ENCODE data around the gene KHDC4. TPM values are rescaled to one million over a fixed set of nuclear protein-coding genes. Genes with fewer than 3 reads are reported as not detected.
"Not testable (repeated sequence)": the region's sequence is repeated elsewhere in the genome, so short reads cannot be mapped to it uniquely, and the experiment has no call there.

The KHDC4 gene
- total RNA-seq, 1 donor from 2014 or later: 22.0 TPM

DNA sequence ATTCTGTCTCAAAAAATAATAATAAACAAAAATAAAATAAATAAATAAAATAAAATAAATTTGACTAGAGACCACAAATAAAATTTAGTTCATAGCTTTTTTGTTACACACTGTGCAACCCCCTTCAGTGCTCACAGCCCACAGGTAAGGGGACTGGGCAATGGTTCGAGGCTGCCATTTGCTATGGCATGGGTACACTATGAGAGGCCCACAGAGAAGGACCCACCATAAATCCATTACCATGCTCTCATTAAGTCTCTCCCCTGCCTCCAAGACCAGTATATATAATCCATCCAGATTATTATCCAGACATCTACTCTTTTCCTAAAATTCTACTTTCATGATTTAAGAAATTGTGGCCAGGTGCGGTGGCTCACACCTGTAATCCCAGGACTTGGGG, 14.4 kb downstream of the KHDC4 start:
- ATAC-seq (no peak), DNase-seq (ENCODE audit: missing footprints) (no peak)
- intact Hi-C loops (cut with DNase I): loop anchor here (5.0 to 10.0 kb wide), 2 partner anchors 105 to 162 kb away; no protein-coding TSS in a partner anchor

DNA sequence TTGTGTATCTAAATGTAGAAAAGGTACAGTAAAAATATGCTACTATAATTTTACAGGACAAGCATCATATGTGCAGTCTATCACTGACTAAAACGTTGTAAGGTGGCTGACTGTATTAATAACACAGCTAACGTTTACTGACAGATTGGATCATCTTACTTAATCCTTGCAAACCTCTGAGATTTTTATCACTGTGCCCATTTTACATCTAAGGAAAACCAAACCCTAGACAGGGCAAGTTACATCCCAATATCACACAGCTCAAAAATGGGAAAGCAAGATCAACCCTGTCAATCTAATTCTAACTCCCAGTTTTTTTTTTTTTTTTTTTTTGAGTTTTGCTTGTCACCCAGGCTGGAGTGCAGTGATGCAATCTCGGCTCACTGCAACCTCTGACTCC, 15.6 kb downstream of the KHDC4 start:
- ATAC-seq: no peak
- no peak for DNase-seq (ENCODE audit: missing footprints)
- intact Hi-C loops (cut with DNase I): loop anchor here (5.0 to 10.0 kb wide), 2 partner anchors 104 to 161 kb away; no protein-coding TSS in a partner anchor

DNA sequence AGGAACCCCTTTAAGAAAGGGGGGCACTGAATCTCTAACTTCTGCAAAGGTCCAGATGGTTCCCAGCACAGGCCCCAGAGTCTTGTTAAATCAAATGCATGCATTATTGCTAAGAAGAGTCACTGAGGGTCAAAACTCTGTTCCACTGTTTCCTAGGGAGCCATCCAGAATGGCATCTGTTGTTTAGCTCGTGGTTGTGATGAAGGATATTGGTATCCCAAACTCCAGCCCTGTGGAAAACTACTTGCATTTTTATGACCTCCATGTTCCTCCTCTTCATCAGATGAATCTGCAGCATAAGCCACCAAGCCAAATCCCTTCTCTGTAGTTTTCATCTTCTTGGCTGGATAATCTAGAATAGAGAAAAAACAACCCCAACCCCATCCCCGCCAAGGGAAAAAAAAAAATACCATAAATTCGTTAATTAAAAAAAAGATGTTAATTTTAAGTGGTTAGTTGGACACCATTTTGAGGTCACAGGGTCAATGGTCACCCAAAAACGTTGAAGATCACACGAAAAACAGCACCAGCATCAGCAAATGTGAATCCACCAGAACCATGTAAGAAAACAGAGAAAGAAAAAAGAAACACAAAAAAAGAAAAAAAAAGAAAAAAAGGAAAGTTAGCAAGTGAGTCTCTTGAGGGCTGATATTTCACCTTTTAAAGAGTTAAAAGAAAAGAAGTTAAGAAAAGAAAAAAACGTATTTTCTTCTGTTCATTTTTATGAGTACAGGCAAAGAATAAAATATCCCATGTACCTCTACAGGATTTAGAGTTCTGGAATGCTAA, 20.1 kb downstream of the KHDC4 start:
- no peak for ATAC-seq
- intact Hi-C loops (cut with DNase I): loop anchor here (5.0 to 10.0 kb wide), 2 partner anchors 57 to 99 kb away; partner anchors contain the start of genes GON4L and SYT11

DNA sequence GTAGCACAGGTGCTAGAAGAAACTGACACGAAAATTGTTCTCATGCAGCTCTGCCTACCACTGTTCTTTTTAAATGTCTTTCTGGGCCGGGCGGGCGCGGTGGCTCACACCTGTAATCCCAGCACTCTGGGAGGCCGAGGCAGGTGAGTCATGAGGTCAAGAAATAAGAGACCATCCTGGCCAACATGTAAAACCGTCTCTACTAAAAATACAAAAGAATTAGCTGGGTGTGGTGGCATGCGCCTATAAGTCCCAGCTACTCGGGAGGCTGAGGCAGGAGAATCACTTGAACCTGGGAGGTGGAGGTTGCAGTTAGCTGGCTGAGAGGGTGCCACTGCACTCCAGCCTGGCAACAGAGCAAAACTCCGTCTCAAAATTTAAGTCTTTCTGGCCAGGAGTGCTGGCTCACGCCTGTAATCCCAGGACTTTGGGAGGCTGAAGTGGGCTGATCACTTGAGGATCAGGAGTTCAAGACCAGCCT, 22.1 kb downstream of the KHDC4 start:
- ATAC-seq: no peak
- no peak for DNase-seq (ENCODE audit: missing footprints)
- intact Hi-C loops (cut with DNase I): loop anchor here (5.0 to 10.0 kb wide), 2 partner anchors 55 to 97 kb away; partner anchors contain the start of genes GON4L and SYT11

More for the DNA sequence above, 20.1 kb downstream of the KHDC4 start:
- DNase-seq (ENCODE audit: missing footprints): no peak

DNA sequence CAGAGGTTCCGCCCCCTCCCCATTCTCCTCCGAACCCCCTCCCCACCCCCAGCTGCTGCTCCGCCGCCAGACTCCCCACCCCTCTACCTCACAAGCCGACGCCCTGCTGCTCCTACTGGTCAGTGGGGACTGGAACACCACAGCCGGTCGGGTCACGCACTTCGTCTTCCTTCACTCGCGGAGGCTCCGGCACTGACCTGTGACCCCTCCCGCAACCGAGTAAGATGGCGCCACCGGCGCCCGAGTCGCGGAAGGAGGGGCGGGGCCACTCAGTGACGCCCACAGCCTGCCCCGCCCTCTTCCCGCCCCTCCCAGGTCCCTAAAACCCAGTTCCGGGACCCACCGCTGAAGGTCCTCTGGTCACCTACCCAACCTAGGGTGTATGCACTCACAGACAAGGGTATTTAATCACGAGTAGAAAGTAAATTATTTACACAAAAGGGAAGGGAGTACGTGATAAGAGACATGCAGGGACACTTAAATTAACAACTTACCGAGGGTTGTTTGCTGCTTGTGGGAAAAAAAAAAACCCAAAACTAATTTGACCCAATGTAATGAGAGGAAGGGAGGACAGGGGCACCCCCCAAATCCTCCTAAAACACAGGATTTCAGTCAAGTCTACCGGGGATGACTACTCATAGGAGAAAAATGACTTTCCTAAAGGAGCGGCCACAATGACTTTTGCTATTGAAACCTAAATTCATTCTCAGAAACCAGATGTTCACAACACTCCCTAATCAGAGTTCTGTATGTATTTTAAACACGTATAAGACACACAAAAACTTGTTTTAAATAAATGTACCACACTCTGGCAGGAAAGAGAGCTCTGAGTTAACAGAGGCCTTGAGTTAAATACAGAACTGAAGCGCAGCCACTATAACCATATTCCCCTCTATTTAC, 22.8 kb downstream of the KHDC4 start, which contains the start of gene RIT1:
RIT1 (minus strand) TSS at position 194 of the 900 bp plus-strand sequence. CDS start 588 bp downstream, outside the sequence.
- ATAC-seq: peak; percentile 98
- intact Hi-C loops (cut with DNase I): loop anchor here (5.0 to 10.0 kb wide), 2 partner anchors 54 to 97 kb away; partner anchors contain the start of genes GON4L and SYT11
- peak; percentile 95 for DNase-seq (ENCODE audit: missing footprints)

DNA sequence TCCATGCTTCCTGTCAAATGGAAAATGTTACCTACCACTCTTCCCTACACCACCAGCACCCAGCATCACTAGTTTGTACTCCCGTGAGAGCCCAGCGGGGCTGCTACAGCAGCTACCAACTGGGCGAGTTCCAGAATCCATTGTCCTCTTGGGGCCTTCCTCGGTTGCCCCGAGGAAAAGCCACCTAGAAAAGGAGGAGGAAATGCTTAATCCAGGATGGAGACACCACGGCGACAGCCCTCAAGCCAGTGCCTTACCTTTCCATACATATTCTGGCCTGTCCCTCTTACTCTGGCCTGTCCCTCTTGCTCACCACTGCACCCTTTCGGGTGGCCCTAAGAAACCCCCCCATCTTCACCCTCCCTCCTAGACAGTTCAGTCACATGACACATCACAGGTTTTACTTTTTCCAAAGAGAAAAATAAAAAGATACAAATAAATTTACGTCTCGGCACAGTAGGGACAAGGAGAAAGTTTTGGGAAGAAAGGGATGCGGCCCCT, 23.5 kb downstream of the KHDC4 start:
- intact Hi-C loops (cut with DNase I): loop anchor here (5.0 to 10.0 kb wide), 2 partner anchors 53 to 96 kb away; partner anchors contain the start of genes GON4L and SYT11
- no peak for DNase-seq (ENCODE audit: missing footprints)
- peak; percentile 62 for ATAC-seq

DNA sequence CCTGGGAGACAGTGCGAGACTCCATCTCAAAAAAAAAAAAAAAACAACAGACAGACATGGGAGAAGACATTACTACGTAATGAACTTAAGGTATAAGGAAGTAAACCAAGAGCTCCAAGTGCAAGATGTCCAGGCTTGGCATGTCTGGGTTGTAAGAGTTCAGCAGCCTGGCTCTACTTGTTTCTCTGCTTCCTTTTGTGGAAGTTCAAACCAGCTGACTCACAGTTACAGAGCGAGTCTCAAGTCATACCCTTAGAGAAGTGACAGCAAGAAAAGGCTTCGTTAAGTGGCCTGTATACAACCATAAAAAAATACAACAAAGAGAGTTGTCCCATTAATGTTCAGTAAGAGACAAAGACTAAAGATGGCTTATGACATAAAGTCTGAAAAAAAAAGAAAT, 24.3 kb downstream of the KHDC4 start:
- intact Hi-C loops (cut with DNase I): loop anchor here (5.0 to 10.0 kb wide), 2 partner anchors 53 to 95 kb away; partner anchors contain the start of genes GON4L and SYT11
- ATAC-seq: peak; percentile 32
- DNase-seq (ENCODE audit: missing footprints): no peak

DNA sequence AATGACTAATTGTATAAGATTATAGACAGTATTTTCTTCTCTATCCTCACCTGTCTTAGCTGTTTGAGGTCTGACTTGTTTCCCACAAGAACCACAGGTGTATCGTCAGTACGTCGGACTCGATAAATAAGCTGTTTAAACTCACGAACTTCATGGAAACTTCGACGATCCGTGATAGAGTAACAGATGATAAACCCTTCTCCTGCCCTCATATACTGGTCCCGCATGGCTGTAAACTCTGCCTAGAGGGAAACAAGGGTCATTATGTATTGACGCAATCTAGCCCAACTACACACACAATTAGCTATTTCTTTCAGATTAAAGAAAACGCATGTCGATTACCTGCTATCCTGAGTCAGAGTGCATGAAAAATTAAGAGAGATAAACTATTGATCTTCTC, 30.0 kb downstream of the KHDC4 start:
- intact Hi-C loops (cut with DNase I): no loop called here
- ATAC-seq (no peak), DNase-seq (ENCODE audit: missing footprints) (no peak)

- intact Hi-C loops (cut with DNase I): no loop called here
- DNase-seq (ENCODE audit: missing footprints): no peak
These were observed 34.1 kb downstream of the KHDC4 start for GRCh38 chr1:155900161-155900560.

DNA sequence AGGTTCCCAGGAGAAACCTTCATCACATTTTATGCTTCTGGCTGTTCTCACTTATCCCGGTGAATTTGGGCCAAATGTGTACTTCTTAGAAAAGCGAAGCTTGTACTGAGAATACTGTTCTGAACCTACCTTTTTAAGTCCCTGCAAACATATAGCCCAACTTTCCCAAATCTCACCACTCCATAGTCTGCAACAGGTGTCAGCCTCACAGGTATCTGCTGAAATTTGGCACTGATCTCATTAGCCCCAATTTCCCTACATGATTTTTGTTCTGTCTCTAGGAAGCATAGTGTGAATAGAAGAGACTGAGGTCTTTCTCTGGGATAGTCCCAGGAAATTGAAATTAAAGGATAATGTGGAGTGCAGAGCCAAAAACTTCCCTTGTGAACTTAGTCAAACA, 34.5 kb downstream of the KHDC4 start:
- intact Hi-C loops (cut with DNase I): no loop called here
- ATAC-seq (no peak), DNase-seq (ENCODE audit: missing footprints) (no peak)

More at GRCh38 chr1:155900161-155900560, 34.1 kb downstream of the KHDC4 start:
- no peak for ATAC-seq

DNA sequence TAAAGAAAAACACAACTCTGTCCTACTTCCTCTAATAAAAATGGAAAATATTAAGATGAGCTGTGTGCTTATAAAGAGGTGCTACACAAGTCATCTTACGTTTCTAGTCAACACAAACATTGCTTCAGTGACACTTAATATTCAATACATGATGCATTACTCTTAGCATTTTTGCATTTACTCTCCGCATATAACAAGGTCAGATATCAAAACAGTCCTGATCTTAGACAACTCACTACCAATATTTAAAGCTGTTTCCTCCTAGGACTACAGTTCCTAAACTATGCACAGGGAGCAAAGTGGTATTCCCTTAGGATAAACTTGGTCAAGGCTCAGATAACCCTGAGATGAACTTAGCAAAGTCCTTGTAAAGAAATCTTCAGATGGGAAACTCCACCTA, 35.3 kb downstream of the KHDC4 start:
- intact Hi-C loops (cut with DNase I): no loop called here
- DNase-seq (ENCODE audit: missing footprints) (no peak), ATAC-seq (no peak)

DNA sequence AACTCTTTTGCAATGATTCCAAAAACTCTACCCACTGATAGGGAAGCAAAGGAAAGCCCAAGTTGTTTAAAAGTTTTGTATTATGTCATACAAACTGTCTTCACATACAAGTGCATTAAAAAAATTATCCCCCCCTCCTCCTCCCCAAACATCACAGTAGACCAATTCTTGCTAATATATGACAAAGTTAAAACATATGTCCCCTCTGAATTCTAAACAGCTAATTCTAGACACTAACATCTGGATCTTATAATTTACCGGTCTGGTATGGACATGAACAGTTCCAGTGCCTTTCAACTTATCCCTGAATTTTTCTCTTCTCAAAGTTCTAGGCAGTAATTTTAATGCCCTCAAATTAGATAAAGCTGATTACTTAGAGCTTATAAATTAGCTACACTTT, 36.5 kb downstream of the KHDC4 start:
- ATAC-seq (no peak), DNase-seq (ENCODE audit: missing footprints) (no peak)
- intact Hi-C loops (cut with DNase I): no loop called here

GRCh38 chr1:155896476-155896875, 37.7 kb downstream of the KHDC4 start:
- intact Hi-C loops (cut with DNase I); ATAC-seq; DNase-seq (ENCODE audit: missing footprints): not testable (repeated sequence)

DNA sequence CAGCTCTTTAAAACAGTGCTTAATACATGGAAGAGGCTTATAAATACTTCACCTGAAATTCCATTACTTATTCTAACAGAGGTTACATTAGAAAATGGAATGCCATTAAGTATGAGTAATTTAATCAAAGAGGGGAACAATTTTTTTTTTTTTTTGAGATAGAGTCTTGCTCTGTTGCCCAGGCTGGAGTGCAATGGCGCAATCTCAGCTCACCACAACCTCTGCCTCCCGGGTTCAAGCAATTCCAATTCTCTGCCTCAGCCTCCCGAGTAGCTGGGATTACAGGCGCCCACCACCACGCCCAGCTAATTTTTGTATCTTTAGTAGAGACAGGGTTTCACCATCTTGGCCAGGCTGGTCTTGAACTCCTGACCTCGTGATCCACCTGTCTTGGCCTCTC, 38.6 kb downstream of the KHDC4 start:
- ATAC-seq; DNase-seq (ENCODE audit: missing footprints); intact Hi-C loops (cut with DNase I): not testable (repeated sequence)

- no peak for ATAC-seq
- DNase-seq (ENCODE audit: missing footprints): no peak
These were observed 40.6 kb downstream of the KHDC4 start for GRCh38 chr1:155893389-155894142.

DNA sequence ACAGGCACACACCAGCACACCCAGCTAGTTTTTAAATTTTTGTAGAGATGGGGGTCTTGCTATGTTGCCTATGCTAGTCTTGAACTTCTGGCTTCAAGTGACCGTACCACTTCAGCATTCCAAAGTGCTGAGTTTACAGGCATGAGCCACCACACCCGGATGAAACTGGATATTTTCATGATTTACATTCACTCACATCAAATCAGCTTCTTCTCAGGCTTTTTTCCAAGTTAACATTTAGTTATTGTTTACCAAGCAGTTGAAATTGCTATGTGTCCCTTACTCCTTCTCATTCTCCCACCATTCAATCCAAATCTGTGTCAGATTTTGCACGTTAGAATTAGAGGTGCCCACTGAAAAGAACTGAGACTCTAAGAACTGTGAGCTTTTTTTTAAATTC, 41.4 kb downstream of the KHDC4 start:
- DNase-seq (ENCODE audit: missing footprints) (no peak), ATAC-seq (no peak)
- intact Hi-C loops (cut with DNase I): loop anchor here (2.0 kb wide), 1 partner anchor 32 kb away; no protein-coding TSS in a partner anchor

More at GRCh38 chr1:155893389-155894142, 40.6 kb downstream of the KHDC4 start:
- intact Hi-C loops (cut with DNase I): loop anchor here (2.0 kb wide), 1 partner anchor 33 kb away; no protein-coding TSS in a partner anchor

GRCh38 chr1:155890251-155890650, 44.0 kb downstream of the KHDC4 start:
- intact Hi-C loops (cut with DNase I): no loop called here
- DNase-seq (ENCODE audit: missing footprints) (no peak), ATAC-seq (no peak)

DNA sequence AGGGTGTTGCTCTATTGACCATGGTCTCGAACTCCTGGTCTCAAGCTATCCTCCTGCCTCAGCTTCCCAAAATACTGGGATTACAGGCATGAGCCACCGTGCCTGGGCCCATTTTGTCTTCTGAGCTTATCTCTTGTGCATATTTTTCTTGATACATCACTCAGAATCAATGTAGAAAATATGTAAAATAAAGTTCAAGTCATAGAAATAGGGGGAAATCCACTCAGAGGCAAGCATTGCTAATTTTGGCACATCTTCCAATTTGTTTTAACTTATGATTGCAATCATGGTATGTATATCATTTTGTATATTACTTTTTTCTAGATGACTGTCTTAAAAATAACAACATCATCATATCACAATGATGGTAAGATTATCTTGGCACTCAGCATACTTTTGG, 44.6 kb downstream of the KHDC4 start:
- intact Hi-C loops (cut with DNase I): no loop called here
- ATAC-seq: no peak
- DNase-seq (ENCODE audit: missing footprints): no peak
